Airway epithelial cell (primary cell): ENCODE measurements around the gene CHTOP. TPM values are rescaled to one million over a fixed set of nuclear protein-coding genes. Genes with fewer than 3 reads are reported as not detected.

Experiments
- total RNA-seq: library from RNA; depleted of rRNA; stranded (reverse); fragments of >200 nt; gene quantifications from 2 replicates; pipeline ENCODE4 v1.2.3, GENCODE V29; 2015

Gene CHTOP
- 43.7 and 46.6 TPM in 2 replicates for total RNA-seq

GRCh38 chr1:153633754-153634665 lies at the start of gene CHTOP:
CHTOP (plus strand) TSS chr1:153634066; CDS start chr1:153636589, 2,523 bp downstream.

GRCh38 chr1:153612755-153613331 lies 21.0 kb upstream of the CHTOP start, which contains the start of gene S100A16:
S100A16 (minus strand) TSS chr1:153613137; CDS start chr1:153608151, 4,986 bp downstream.

GRCh38 chr1:153616144-153616916 lies 17.5 kb upstream of the CHTOP start, which contains the start of gene S100A14:
S100A14 (minus strand) TSS chr1:153616325; CDS start chr1:153615858, 467 bp downstream.

GRCh38 chr1:153626904-153627714 lies 6.8 kb upstream of the CHTOP start, which contains the start of gene S100A13:
S100A13 (minus strand) TSS chr1:153627505; CDS start chr1:153626472, 1,033 bp downstream.

GRCh38 chr1:153627715-153628626 lies 5.9 kb upstream of the CHTOP start, which contains the start of gene S100A1:
S100A1 (plus strand) TSS chr1:153628434; CDS start chr1:153630522, 2,088 bp downstream.

GRCh38 chr1:153658400-153659174 lies 24.7 kb downstream of the CHTOP start, which contains the start of gene SNAPIN:
SNAPIN (plus strand) TSS chr1:153658703; CDS start chr1:153658744, 41 bp downstream.

GRCh38 chr1:153670859-153671627 lies 37.2 kb downstream of the CHTOP start, which contains the start of gene ILF2:
ILF2 (minus strand) TSS chr1:153670993; CDS start chr1:153670922, 71 bp downstream.

GRCh38 chr1:153678519-153679336 lies 44.9 kb downstream of the CHTOP start, which contains the start of gene NPR1:
NPR1 (plus strand) TSS chr1:153678688; CDS start chr1:153679109, 421 bp downstream.

Other genes starting within 250 kb of the CHTOP start
- gene S100A8, start 243.0 kb upstream of the CHTOP start, total RNA-seq = 1,254 and 1,417 TPM in 2 replicates
- not detected in 2 replicates for gene S100A7A, start 217.5 kb upstream of the CHTOP start, total RNA-seq
- 0.42 and 3.5 TPM in 2 replicates for gene S100A7, start 173.4 kb upstream of the CHTOP start, total RNA-seq
- gene S100A6, start 98.1 kb upstream of the CHTOP start, total RNA-seq = 2,657 and 2,815 TPM in 2 replicates
- 0.49 TPM in 1 of 2 replicates, not detected in the other for gene S100A5, start 93.1 kb upstream of the CHTOP start, total RNA-seq
- 45.3 and 57.0 TPM in 2 replicates for gene S100A4, start 88.3 kb upstream of the CHTOP start, total RNA-seq
- 4.6 and 9.0 TPM in 2 replicates for gene S100A3, start 84.8 kb upstream of the CHTOP start, total RNA-seq
- gene S100A2, start 68.2 kb upstream of the CHTOP start, total RNA-seq = 5,324 and 7,203 TPM in 2 replicates
- 1,881 and 1,940 TPM in 2 replicates for gene S100A16, start 20.9 kb upstream of the CHTOP start, total RNA-seq
- 1,909 and 2,185 TPM in 2 replicates for gene S100A14, start 17.7 kb upstream of the CHTOP start, total RNA-seq
- 124 and 160 TPM in 2 replicates for gene S100A13, start 6.6 kb upstream of the CHTOP start, total RNA-seq
- gene S100A1, start 5.6 kb upstream of the CHTOP start, total RNA-seq = not detected in 2 replicates
- 56.8 and 62.6 TPM in 2 replicates for gene SNAPIN, start 24.6 kb downstream of the CHTOP start, total RNA-seq
- gene ILF2, start 36.9 kb downstream of the CHTOP start, total RNA-seq = 208 and 209 TPM in 2 replicates
- gene NPR1, start 44.6 kb downstream of the CHTOP start, total RNA-seq = not detected in 2 replicates
- 22.5 and 25.0 TPM in 2 replicates for gene INTS3, start 94.0 kb downstream of the CHTOP start, total RNA-seq
- 11.3 and 19.6 TPM in 2 replicates for gene SLC27A3, start 141.3 kb downstream of the CHTOP start, total RNA-seq